IMR-90 (cell line): ENCODE results near the gene DSCAM. TPM values are rescaled to one million over a fixed set of nuclear protein-coding genes. Genes with fewer than 3 reads are reported as not detected.

ENCODE experiments used
- ATAC-seq: fragments of 200-7000 bp; cut with Tn5 transposase; 2 replicates; pipeline ENCODE4 v1.9.1; 2020; ENCODE audit warnings: low read depth, mild to moderate bottlenecking, moderate library complexity
- BruUV-seq: library from RNA; stranded (reverse); fragments of 400-500 nt; replicated peaks from 2 replicates; lab custom pipeline; 2021; lab: Mats Ljungman, UMichigan
- CTCF ChIA-PET: fragments of 300-600 bp; formaldehyde crosslinking; extraction: SDS; loops from one replicate; lab custom pipeline; 2021; ENCODE audit warnings: antibody characterized with exemption; lab: Yijun Ruan, JAX
- POLR2A ChIA-PET: fragments of 300-600 bp; sonication (Branson Sonifier 250); formaldehyde crosslinking; loops from one replicate; lab custom pipeline; 2022; ENCODE audit warnings: antibody characterized with exemption; ENCODE audit not compliant: unreplicated experiment; lab: Charles Lee
- DNase-seq: peaks from one replicate; pipeline ENCODE4 v3.0.0; 2013
- H2AFZ ChIP-seq: replicated peaks from 2 replicates; pipeline ENCODE3; 2013; ENCODE audit warnings: low read length, mild to moderate bottlenecking; ENCODE audit not compliant: poor library complexity
- H2AK5ac ChIP-seq: 2 replicates; pipeline ENCODE4 v1.6.1; 2013; ENCODE audit warnings: low read depth, low read length, inconsistent platforms
- H2AK9ac ChIP-seq: replicated peaks from 2 replicates; pipeline ENCODE3; 2013; ENCODE audit warnings: mild to moderate bottlenecking, low read depth, low read length, moderate library complexity; ENCODE audit not compliant: poor library complexity
- H2BK120ac ChIP-seq: 2 replicates; pipeline ENCODE4 v1.6.1; 2013; ENCODE audit warnings: low read depth, low read length, inconsistent platforms
- H2BK15ac ChIP-seq: 3 replicates; pipeline ENCODE4 v1.6.1; 2013; ENCODE audit warnings: low read depth, low read length, inconsistent platforms
- H2BK20ac ChIP-seq: 2 replicates; pipeline ENCODE4 v1.6.1; 2013; ENCODE audit warnings: low read depth, mild to moderate bottlenecking, inconsistent platforms, low read length, moderate library complexity
- H2BK5ac ChIP-seq: 2 replicates; pipeline ENCODE4 v1.6.1; 2013; ENCODE audit warnings: mild to moderate bottlenecking, low read depth, low read length, inconsistent platforms; ENCODE audit not compliant: poor library complexity, severe bottlenecking
- H3K14ac ChIP-seq: replicated peaks from 2 replicates; pipeline ENCODE4 v1.6.1; 2013; ENCODE audit warnings: low read depth, low read length, inconsistent platforms
- H3K18ac ChIP-seq: 2 replicates; pipeline ENCODE4 v1.6.1; 2013; ENCODE audit warnings: low read depth, low read length, control low read depth
- H3K23ac ChIP-seq: 2 replicates; pipeline ENCODE4 v1.6.1; 2013; ENCODE audit warnings: low read depth, low read length, inconsistent platforms
- H3K27ac ChIP-seq: 2 replicates; pipeline ENCODE4 v1.5.1; 2013; ENCODE audit warnings: mild to moderate bottlenecking, control low read depth, low read length; ENCODE audit not compliant: insufficient read depth
- H3K27me3 ChIP-seq: 2 replicates; pipeline ENCODE4 v1.6.1; 2013; ENCODE audit warnings: low read length; ENCODE audit not compliant: control insufficient read depth, insufficient read depth
- H3K36me3 ChIP-seq: 2 replicates; pipeline ENCODE4 v1.6.1; 2013; ENCODE audit warnings: low read length, mixed read lengths; ENCODE audit not compliant: control insufficient read depth, insufficient read depth
- H3K4ac ChIP-seq: 2 replicates; pipeline ENCODE4 v1.6.1; 2013; ENCODE audit warnings: low read depth, low read length, inconsistent platforms
- H3K4me1 ChIP-seq: 2 replicates; pipeline ENCODE4 v1.6.1; 2013; ENCODE audit warnings: low read length, mixed read lengths; ENCODE audit not compliant: control insufficient read depth, insufficient read depth
- H3K4me2 ChIP-seq: 2 replicates; pipeline ENCODE4 v1.6.1; 2013; ENCODE audit warnings: low read depth, mild to moderate bottlenecking, control low read depth, low read length, moderate library complexity
- H3K4me3 ChIP-seq: 2 replicates; pipeline ENCODE4 v1.5.1; 2013; ENCODE audit warnings: low read depth, mild to moderate bottlenecking, control low read depth, low read length, moderate library complexity; ENCODE audit not compliant: insufficient read depth
- H3K56ac ChIP-seq: 2 replicates; pipeline ENCODE4 v1.6.1; 2013; ENCODE audit warnings: low read length, inconsistent platforms; ENCODE audit not compliant: insufficient read depth; ENCODE audit errors: extremely low read depth
- H3K79me1 ChIP-seq, 2 experiments: 2 replicates each; pipeline ENCODE4 v1.6.1; 2013; ENCODE audit warnings: low read length in 2 of 2, inconsistent platforms in 1 of 2, low read depth in 1 of 2
- H3K9ac ChIP-seq: 2 replicates; pipeline ENCODE4 v1.6.1; 2013; ENCODE audit warnings: low read depth, low read length, control low read depth
- H3K9me1 ChIP-seq: 2 replicates; pipeline ENCODE4 v1.6.1; 2013; ENCODE audit warnings: low read length, inconsistent platforms; ENCODE audit not compliant: insufficient read depth
- H3K9me3 ChIP-seq: 2 replicates; pipeline ENCODE4 v1.6.1; 2013; ENCODE audit warnings: low read length; ENCODE audit not compliant: control insufficient read depth, insufficient read depth
- H4K20me1 ChIP-seq: 2 replicates; pipeline ENCODE4 v1.6.1; 2013; ENCODE audit warnings: low read length, inconsistent platforms; ENCODE audit not compliant: insufficient read depth
- H4K5ac ChIP-seq: 2 replicates; pipeline ENCODE4 v1.6.1; 2013; ENCODE audit warnings: mild to moderate bottlenecking, low read depth, low read length, control low read depth
- H4K8ac ChIP-seq, 2 experiments: 2 replicates each; pipeline ENCODE4 v1.6.1; 2013; ENCODE audit warnings: low read depth in 2 of 2, low read length in 2 of 2, control low read depth in 1 of 2, inconsistent platforms in 1 of 2
- H4K91ac ChIP-seq: 2 replicates; pipeline ENCODE4 v1.6.1; 2013; ENCODE audit warnings: low read depth, low read length, inconsistent platforms; ENCODE audit not compliant: insufficient read depth
- MAFK ChIP-seq: IDR thresholded peaks from 2 replicates; pipeline ENCODE4 v1.6.1; 2012; ENCODE audit warnings: low read depth, low read length, improper control_type of control experiment
- MAZ ChIP-seq: IDR thresholded peaks from 2 replicates; pipeline ENCODE4 v1.6.1; 2012; ENCODE audit warnings: low read depth, mild to moderate bottlenecking, low read length, improper control_type of control experiment, moderate library complexity, borderline replicate concordance
- MXI1 ChIP-seq: IDR thresholded peaks from 2 replicates; pipeline ENCODE4 v1.6.1; 2012; ENCODE audit warnings: low read depth, mild to moderate bottlenecking, low read length, moderate library complexity, borderline replicate concordance
- RAD21 ChIP-seq: IDR thresholded peaks from 2 replicates; pipeline ENCODE4 v1.6.1; 2012; ENCODE audit warnings: low read length, improper control_type of control experiment
- RCOR1 ChIP-seq: IDR thresholded peaks from 2 replicates; pipeline ENCODE4 v1.6.1; 2012; ENCODE audit warnings: mild to moderate bottlenecking, low read length, improper control_type of control experiment; ENCODE audit not compliant: insufficient replicate concordance
- RFX5 ChIP-seq: IDR thresholded peaks from 2 replicates; pipeline ENCODE4 v1.8.0; 2012; ENCODE audit warnings: low read depth, mild to moderate bottlenecking, low read length, moderate library complexity
- SMC3 ChIP-seq: fragments of 150-350 bp; IDR thresholded peaks from 2 replicates; pipeline ENCODE4 v1.6.1; 2016; ENCODE audit warnings: low read depth, mild to moderate bottlenecking, antibody characterized with exemption, low read length, moderate library complexity
- USF2 ChIP-seq: fragments of 150-350 bp; IDR thresholded peaks from 2 replicates; pipeline ENCODE4 v1.6.1; 2017; ENCODE audit warnings: mild to moderate bottlenecking, antibody characterized with exemption, low read length, low read depth
- WGBS, 2 experiments: methylation state at CpG; one replicate each; pipeline versions ENCODE4 v1.1.5 to v1.1.7; 2013; ENCODE audit warnings: missing lambda C conversion rate in 2 of 2; ENCODE audit not compliant: insufficient read length in 1 of 2; ENCODE audit errors: extremely low coverage in 2 of 2; 5-methylcytosine and 5-hydroxymethylcytosine counted together
- dilution Hi-C: fragments of 300-500 bp; cut with HindIII; formaldehyde crosslinking; loops from one replicate; pipeline ENCODE4 v1.14.3; 2018; ENCODE audit warnings: low sequenced_read_pairs; ENCODE audit not compliant: unreplicated experiment
- in situ Hi-C: fragments of 300-500 bp; cut with MboI; formaldehyde crosslinking; loops from 3 replicates; pipeline ENCODE4 v1.14.3; 2019; ENCODE audit warnings: low sequenced_read_pairs, inconsistent platforms, mixed read lengths
- intact Hi-C: fragments of 100-400 bp; cut with micrococcal nuclease; formaldehyde crosslinking; loops from 2 replicates; pipeline ENCODE4 v1.10.0; 2022
- polyA plus RNA-seq, 3 experiments: library from polyadenylated mRNA; depleted of rRNA; stranded (reverse); fragments of >200 nt; gene quantifications; 2 replicates each; pipeline ENCODE4 v1.2.3, GENCODE V29; 2012; ENCODE audit warnings: low replicate concordance in 1 of 3
- total RNA-seq: library from RNA; depleted of rRNA; stranded (reverse); fragments of >200 nt; gene quantifications from 2 replicates; pipeline ENCODE4 v1.2.3, GENCODE V29; 2012
- TF ChIP-seq, protein P1 (sequence below): conservative IDR thresholded peaks from 2 replicates; pipeline ENCODE4 v1.5.1; 2012; ENCODE audit warnings: mild to moderate bottlenecking, low read depth, low read length, improper control_type of control experiment

The DSCAM gene
- total and polyA plus RNA-seq, 2 of the 4 experiments (the other 2 are of a cell fraction): under 0.01 to 0.02 TPM

DNA sequence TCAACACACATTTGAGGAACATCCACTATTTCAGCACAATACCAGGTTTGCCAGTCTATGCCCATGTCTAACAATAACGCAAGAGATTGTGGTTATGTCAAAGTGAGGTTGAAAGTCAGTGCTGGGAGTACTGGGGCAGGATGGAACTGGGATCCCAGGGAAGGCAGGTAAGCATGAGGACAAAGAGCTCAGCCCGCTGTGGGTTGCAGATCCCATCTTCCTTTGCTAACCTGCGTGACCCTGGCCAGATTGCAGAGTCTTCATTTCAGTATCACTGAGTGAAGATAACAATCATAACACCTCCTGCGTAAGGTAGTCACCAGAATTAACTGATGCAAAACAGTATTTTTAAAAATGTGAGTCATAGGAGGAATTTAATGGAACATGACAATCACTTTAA lies 729.7 kb downstream of the DSCAM start:
- H2AK5ac ChIP-seq: no peak overlapping the region
- no peak overlapping the region for H3K4ac ChIP-seq
- H3K4me3 ChIP-seq: no peak overlapping the region
- no peak overlapping the region for H3K27ac ChIP-seq
- no peaks in the 10 kb centered on the region for H4K20me1 ChIP-seq
- no peaks in the 10 kb centered on the region for H3K27me3 ChIP-seq
- intact Hi-C loops: no loop called here
- no peaks in the 10 kb centered on the region for H3K9me1 ChIP-seq
- no peak overlapping the region for H3K18ac ChIP-seq
- WGBS, 2 experiments: no CpG with 5 or more reads among the region's 4 CpGs
- no peak overlapping the region for H3K23ac ChIP-seq
- H3K9me3 ChIP-seq: peaks cover 5% of the 10 kb centered on the region
- no peak overlapping the region for H3K4me2 ChIP-seq
- ChIA-PET POLR2A (no interaction called here), CTCF (no interaction called here)
- no peak overlapping the region for H2BK20ac ChIP-seq
- H4K8ac ChIP-seq: no peak overlapping the region
- no TSS peak for BruUV-seq
- no peak overlapping the region for H4K91ac ChIP-seq
- H4K5ac ChIP-seq: no peak overlapping the region
- no peak overlapping the region for H3K56ac ChIP-seq
- in situ Hi-C loops: no loop called here
- no peak overlapping the region for H2BK5ac ChIP-seq
- no peak overlapping the region for H3K9ac ChIP-seq
- H2AK9ac ChIP-seq: no peak overlapping the region
- H3K79me1 ChIP-seq: no peaks in the 10 kb centered on the region
- no peaks in the 10 kb centered on the region for H3K36me3 ChIP-seq
- no peaks in the 10 kb centered on the region for H3K4me1 ChIP-seq
- DNase-seq (no peak), ATAC-seq (no peak)
- H2AFZ ChIP-seq: no peak overlapping the region
- H3K14ac ChIP-seq: no peak overlapping the region
- H2BK120ac ChIP-seq: no peak overlapping the region
- dilution Hi-C loops: no loop called here
- no peak overlapping the region for H2BK15ac ChIP-seq
- TF ChIP-seq, protein P1, sequence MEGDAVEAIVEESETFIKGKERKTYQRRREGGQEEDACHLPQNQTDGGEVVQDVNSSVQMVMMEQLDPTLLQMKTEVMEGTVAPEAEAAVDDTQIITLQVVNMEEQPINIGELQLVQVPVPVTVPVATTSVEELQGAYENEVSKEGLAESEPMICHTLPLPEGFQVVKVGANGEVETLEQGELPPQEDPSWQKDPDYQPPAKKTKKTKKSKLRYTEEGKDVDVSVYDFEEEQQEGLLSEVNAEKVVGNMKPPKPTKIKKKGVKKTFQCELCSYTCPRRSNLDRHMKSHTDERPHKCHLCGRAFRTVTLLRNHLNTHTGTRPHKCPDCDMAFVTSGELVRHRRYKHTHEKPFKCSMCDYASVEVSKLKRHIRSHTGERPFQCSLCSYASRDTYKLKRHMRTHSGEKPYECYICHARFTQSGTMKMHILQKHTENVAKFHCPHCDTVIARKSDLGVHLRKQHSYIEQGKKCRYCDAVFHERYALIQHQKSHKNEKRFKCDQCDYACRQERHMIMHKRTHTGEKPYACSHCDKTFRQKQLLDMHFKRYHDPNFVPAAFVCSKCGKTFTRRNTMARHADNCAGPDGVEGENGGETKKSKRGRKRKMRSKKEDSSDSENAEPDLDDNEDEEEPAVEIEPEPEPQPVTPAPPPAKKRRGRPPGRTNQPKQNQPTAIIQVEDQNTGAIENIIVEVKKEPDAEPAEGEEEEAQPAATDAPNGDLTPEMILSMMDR: no peak
- TF ChIP-seq MAZ: no peak
- TF ChIP-seq RAD21: no peak
- TF ChIP-seq SMC3: no peak
- no peak for TF ChIP-seq MXI1
- no peak for TF ChIP-seq RFX5
- no peak for TF ChIP-seq RCOR1
- no peak for TF ChIP-seq USF2
- no peak for TF ChIP-seq MAFK
